ENCODE results near the gene DPP10. TPM values are rescaled to one million over a fixed set of nuclear protein-coding genes. Genes with fewer than 3 reads are reported as not detected.

Gene DPP10
- total RNA-seq, 1 donor from 2014 or later = 6.5 TPM

- no peak for DNase-seq (ENCODE audit: low spot score)
- H3K36me3 ChIP-seq = no peaks in the 10 kb centered on the region
- peaks cover 2% of the 10 kb centered on the region for H3K27me3 Mint-ChIP-seq (ENCODE audit: insufficient read depth, low read depth)
- H3K79me2 ChIP-seq (ENCODE audit: low read depth) = no peaks in the 10 kb centered on the region
- H3K4me3 ChIP-seq = no peak overlapping the region
- no peak overlapping the region for H3K4me2 ChIP-seq
- no peak for TF ChIP-seq CTCF (IDR thresholded peaks at IDR 0.05)
- no peak for TF ChIP-seq EZH2 (IDR thresholded peaks at IDR 0.05)
- TF ChIP-seq EZH2phosphoT487 (IDR thresholded peaks at IDR 0.05) = no peak
- no peaks in the 10 kb centered on the region for H3K27me3 ChIP-seq
- H3K9me3 Mint-ChIP-seq = peaks cover 3% of the 10 kb centered on the region
- no peaks in the 10 kb centered on the region for H3K9me3 ChIP-seq (ENCODE audit: low read depth)
- no peak overlapping the region for H2AFZ ChIP-seq (replicated peaks)
- H3K27ac Mint-ChIP-seq = no peak overlapping the region
- no peak overlapping the region for H3K27ac ChIP-seq
- H3K4me1 Mint-ChIP-seq = no peaks in the 10 kb centered on the region
- no peaks in the 10 kb centered on the region for H3K4me1 ChIP-seq
- H3F3A ChIP-seq (ENCODE audit: low read depth) = no peaks in the 10 kb centered on the region
- no peak overlapping the region for H3K9ac ChIP-seq
- H4K20me1 ChIP-seq (ENCODE audit: low read depth) = no peaks in the 10 kb centered on the region
- H3K36me3 Mint-ChIP-seq = no peaks in the 10 kb centered on the region
- no peak overlapping the region for H3K4me3 Mint-ChIP-seq
Observed at GRCh38 chr2:115234737-115235136, 792.3 kb downstream of the DPP10 start.

GRCh38 chr2:115248066-115248465 lies 805.6 kb downstream of the DPP10 start:
- Mint-ChIP-seq H3K4me3 (no peak overlapping the region), H3K4me1 (peaks cover 8% of the 10 kb centered on the region), H3K27me3 (ENCODE audit: insufficient read depth, low read depth) (no peaks in the 10 kb centered on the region), H3K27ac (no peak overlapping the region), H3K9me3 (peaks cover 4% of the 10 kb centered on the region), H3K36me3 (no peaks in the 10 kb centered on the region)
- no peaks in the 10 kb centered on the region for H4K20me1 ChIP-seq (ENCODE audit: low read depth)
- H3K27me3 ChIP-seq = no peaks in the 10 kb centered on the region
- H3F3A ChIP-seq (ENCODE audit: low read depth) = no peaks in the 10 kb centered on the region
- H3K4me1 ChIP-seq = no peaks in the 10 kb centered on the region
- no peaks in the 10 kb centered on the region for H3K79me2 ChIP-seq (ENCODE audit: low read depth)
- H3K4me2 ChIP-seq = no peak overlapping the region
- no peaks in the 10 kb centered on the region for H3K36me3 ChIP-seq
- no peak overlapping the region for H3K27ac ChIP-seq
- no peak for DNase-seq (ENCODE audit: low spot score)
- no peak overlapping the region for H3K9ac ChIP-seq
- no peak for TF ChIP-seq EZH2 (IDR thresholded peaks at IDR 0.05)
- no peaks in the 10 kb centered on the region for H3K9me3 ChIP-seq (ENCODE audit: low read depth)
- H3K4me3 ChIP-seq = no peak overlapping the region
- H2AFZ ChIP-seq (replicated peaks) = no peak overlapping the region

- Histone ChIP-seq H3K27ac (no peak overlapping the region), H3K79me2 (ENCODE audit: low read depth) (no peaks in the 10 kb centered on the region), H3K4me3 (no peak overlapping the region), H3K36me3 (no peaks in the 10 kb centered on the region), H3K27me3 (no peaks in the 10 kb centered on the region), H3K9me3 (ENCODE audit: low read depth) (no peaks in the 10 kb centered on the region), H4K20me1 (ENCODE audit: low read depth) (no peaks in the 10 kb centered on the region), H3K9ac (no peak overlapping the region), H3K4me1 (no peaks in the 10 kb centered on the region), H2AFZ (replicated peaks) (no peak overlapping the region), H3F3A (ENCODE audit: low read depth) (no peaks in the 10 kb centered on the region), H3K4me2 (no peak overlapping the region)
- no peak for TF ChIP-seq CTCF (IDR thresholded peaks at IDR 0.05)
- DNase-seq (ENCODE audit: low spot score) = no peak
- H3K36me3 Mint-ChIP-seq = no peaks in the 10 kb centered on the region
- peaks cover 8% of the 10 kb centered on the region for H3K9me3 Mint-ChIP-seq
- H3K27me3 Mint-ChIP-seq (ENCODE audit: insufficient read depth, low read depth) = no peaks in the 10 kb centered on the region
- no peak overlapping the region for H3K27ac Mint-ChIP-seq
- H3K4me3 Mint-ChIP-seq = no peak overlapping the region
- H3K4me1 Mint-ChIP-seq = peaks cover 3% of the 10 kb centered on the region
Observed at GRCh38 chr2:115277366-115277765, 834.9 kb downstream of the DPP10 start.

GRCh38 chr2:115285416-115285815 lies 843.0 kb downstream of the DPP10 start:
- Histone ChIP-seq H3K4me2 (no peak overlapping the region), H3F3A (ENCODE audit: low read depth) (no peaks in the 10 kb centered on the region), H3K9ac (no peak overlapping the region), H2AFZ (replicated peaks) (no peak overlapping the region), H3K4me1 (peaks cover 15% of the 10 kb centered on the region), H3K9me3 (ENCODE audit: low read depth) (no peaks in the 10 kb centered on the region), H3K27ac (no peak overlapping the region), H3K79me2 (ENCODE audit: low read depth) (no peaks in the 10 kb centered on the region), H4K20me1 (ENCODE audit: low read depth) (no peaks in the 10 kb centered on the region), H3K4me3 (no peak overlapping the region), H3K36me3 (no peaks in the 10 kb centered on the region), H3K27me3 (no peaks in the 10 kb centered on the region)
- H3K4me1 Mint-ChIP-seq = peaks cover 30% of the 10 kb centered on the region
- TF ChIP-seq EZH2phosphoT487 (IDR thresholded peaks at IDR 0.05) = peak; percentile 81
- TF ChIP-seq CTCF (IDR thresholded peaks at IDR 0.05) = no peak
- H3K9me3 Mint-ChIP-seq = peaks cover 3% of the 10 kb centered on the region
- peak overlapping the region; percentile 46 for H3K4me3 Mint-ChIP-seq
- no peaks in the 10 kb centered on the region for H3K27me3 Mint-ChIP-seq (ENCODE audit: insufficient read depth, low read depth)
- H3K27ac Mint-ChIP-seq = peak overlapping the region; percentile 40
- DNase-seq (ENCODE audit: low spot score) = peak; percentile 45
- no peaks in the 10 kb centered on the region for H3K36me3 Mint-ChIP-seq

Data from neural progenitor cell (in vitro differentiated cells).